Neural progenitor cell (in vitro differentiated cells): ENCODE data around the gene PRR23E.

Experiments
- EZH2phosphoT487 ChIP-seq: fragments of 200-600 bp; sonication (generic); IDR thresholded peaks from 2 replicates; pipeline ENCODE4 v1.6.1; 2017; ENCODE audit warnings: antibody characterized with exemption
- TF ChIP-seq, protein P1 (sequence below): fragments of 200-600 bp; sonication (generic); IDR thresholded peaks from 2 replicates; pipeline ENCODE4 v1.5.1; 2017; ENCODE audit warnings: antibody characterized with exemption, mild to moderate bottlenecking

DNA sequence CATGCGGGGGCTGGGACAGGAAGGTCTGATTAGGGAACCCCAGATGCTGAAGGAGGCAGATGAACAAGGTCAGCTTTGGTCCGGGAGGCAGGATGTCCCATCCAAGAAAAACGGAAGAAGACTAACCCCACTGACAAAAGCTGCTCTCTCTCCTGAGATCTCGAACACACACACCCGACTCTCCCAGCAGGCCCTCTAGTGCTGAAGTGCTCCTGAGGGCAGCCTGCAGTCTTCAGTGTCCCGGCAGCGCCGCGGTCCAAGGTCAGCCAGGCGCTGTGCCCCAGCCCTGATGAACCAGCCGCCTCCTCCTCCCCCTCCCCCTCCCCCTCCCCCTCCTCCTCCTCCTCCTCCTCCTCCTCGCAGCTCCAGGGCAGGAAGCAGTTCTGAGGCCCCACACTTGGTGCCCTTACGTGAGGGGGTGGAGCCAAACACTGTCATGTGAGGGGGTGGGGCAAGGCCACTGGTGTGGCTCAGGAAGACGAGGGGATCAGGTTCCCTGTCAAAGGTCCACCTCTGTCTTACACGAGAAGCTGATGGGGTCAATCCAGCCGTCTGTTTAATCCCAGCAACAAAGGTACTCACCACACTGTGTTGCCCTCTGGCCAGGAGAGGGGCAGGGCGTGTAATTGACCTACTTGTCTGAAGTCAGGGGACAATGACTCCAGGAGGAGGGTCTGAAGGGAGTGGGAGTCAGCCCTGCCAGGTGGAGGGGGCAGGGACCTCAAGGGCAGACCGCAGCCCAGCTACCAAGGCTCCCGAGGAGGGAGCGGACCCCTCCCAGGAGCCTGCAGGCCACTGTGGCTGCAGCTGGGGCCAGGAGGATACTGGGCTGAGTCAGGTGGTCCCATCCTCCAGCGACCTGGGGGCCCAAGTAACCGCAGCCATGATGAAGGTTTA lies 34.3 kb downstream of the PRR23E start:
- TF ChIP-seq, protein P1, sequence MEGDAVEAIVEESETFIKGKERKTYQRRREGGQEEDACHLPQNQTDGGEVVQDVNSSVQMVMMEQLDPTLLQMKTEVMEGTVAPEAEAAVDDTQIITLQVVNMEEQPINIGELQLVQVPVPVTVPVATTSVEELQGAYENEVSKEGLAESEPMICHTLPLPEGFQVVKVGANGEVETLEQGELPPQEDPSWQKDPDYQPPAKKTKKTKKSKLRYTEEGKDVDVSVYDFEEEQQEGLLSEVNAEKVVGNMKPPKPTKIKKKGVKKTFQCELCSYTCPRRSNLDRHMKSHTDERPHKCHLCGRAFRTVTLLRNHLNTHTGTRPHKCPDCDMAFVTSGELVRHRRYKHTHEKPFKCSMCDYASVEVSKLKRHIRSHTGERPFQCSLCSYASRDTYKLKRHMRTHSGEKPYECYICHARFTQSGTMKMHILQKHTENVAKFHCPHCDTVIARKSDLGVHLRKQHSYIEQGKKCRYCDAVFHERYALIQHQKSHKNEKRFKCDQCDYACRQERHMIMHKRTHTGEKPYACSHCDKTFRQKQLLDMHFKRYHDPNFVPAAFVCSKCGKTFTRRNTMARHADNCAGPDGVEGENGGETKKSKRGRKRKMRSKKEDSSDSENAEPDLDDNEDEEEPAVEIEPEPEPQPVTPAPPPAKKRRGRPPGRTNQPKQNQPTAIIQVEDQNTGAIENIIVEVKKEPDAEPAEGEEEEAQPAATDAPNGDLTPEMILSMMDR, result no peak
- no peak for TF ChIP-seq EZH2phosphoT487
